CD4-positive, alpha-beta T cell (primary cell): Measurements from ENCODE around the gene MASP2. TPM values are rescaled to one million over a fixed set of nuclear protein-coding genes. Genes with fewer than 3 reads are reported as not detected.

ENCODE experiments used
- ATAC-seq: fragments of 200-7000 bp; cut with Tn5 transposase; one replicate; pipeline ENCODE4 v1.10.0; 2022; ENCODE audit warnings: mild to moderate bottlenecking; ENCODE audit not compliant: poor library complexity
- CTCF ChIA-PET: fragments of 350-600 bp; sonication (Branson Sonifier 250); formaldehyde crosslinking; loops from one replicate; lab custom pipeline; 2021; ENCODE audit warnings: antibody characterized with exemption, inconsistent platforms; lab: Charles Lee
- POLR2A ChIA-PET: fragments of 350-600 bp; sonication (Branson Sonifier 250); formaldehyde crosslinking; loops from one replicate; lab custom pipeline; 2021; ENCODE audit warnings: antibody characterized with exemption, inconsistent platforms; lab: Charles Lee
- DNase-seq, 14 experiments: peaks; one replicate each; pipeline ENCODE4 v3.0.0-alpha.2; 2013 to 2020; ENCODE audit warnings: mixed read lengths in 2 of 14
- H3K27ac ChIP-seq, 2 donors: one replicate each; pipeline versions ENCODE4 v1.5.1 to v1.7.0; 2013; ENCODE audit warnings: low read length in 2 of 2, low read depth in 1 of 2, mild to moderate bottlenecking in 1 of 2
- H3K27me3 ChIP-seq, 2 experiments: 1 replicate in 1 of 2; 2 replicates in 1 of 2; pipeline versions ENCODE4 v1.6.1 to v1.7.0; 2013; ENCODE audit warnings: low read length in 2 of 2, control low read depth in 1 of 2, mild to moderate bottlenecking in 1 of 2, moderate library complexity in 1 of 2; ENCODE audit not compliant: insufficient read depth in 2 of 2, control insufficient read depth in 1 of 2
- H3K36me3 ChIP-seq: one replicate; pipeline ENCODE4 v1.6.1; 2013; ENCODE audit warnings: low read length, control low read depth; ENCODE audit not compliant: insufficient read depth
- H3K4me1 ChIP-seq: one replicate; pipeline ENCODE4 v1.6.1; 2013; ENCODE audit warnings: low read length, control low read depth; ENCODE audit not compliant: insufficient read depth
- H3K4me3 ChIP-seq: one replicate; pipeline ENCODE4 v1.5.1; 2013; ENCODE audit warnings: mild to moderate bottlenecking, low read length, moderate library complexity
- H3K9me3 ChIP-seq, 2 experiments: 1 replicate in 1 of 2; 2 replicates in 1 of 2; pipeline versions ENCODE4 v1.6.1 to v1.7.0; 2013; ENCODE audit warnings: low read length in 2 of 2, mild to moderate bottlenecking in 2 of 2, control low read depth in 1 of 2, moderate library complexity in 1 of 2; ENCODE audit not compliant: control insufficient read depth in 1 of 2, insufficient read depth in 1 of 2
- H3K27ac Mint-ChIP-seq: one replicate; pipeline ENCODE4 v1.8.0; 2020; ENCODE audit warnings: mixed read lengths
- H3K27me3 Mint-ChIP-seq: one replicate; pipeline ENCODE4 v1.8.0; 2021; ENCODE audit warnings: mixed read lengths
- H3K36me3 Mint-ChIP-seq: one replicate; pipeline ENCODE4 v1.8.0; 2021; ENCODE audit warnings: low read depth, mixed read lengths
- H3K4me1 Mint-ChIP-seq: one replicate; pipeline ENCODE4 v1.8.0; 2021; ENCODE audit warnings: low read depth, mixed read lengths
- H3K4me3 Mint-ChIP-seq: one replicate; pipeline ENCODE4 v1.8.0; 2020; ENCODE audit warnings: mild to moderate bottlenecking, mixed read lengths
- H3K9me3 Mint-ChIP-seq: one replicate; pipeline ENCODE4 v1.8.0; 2020; ENCODE audit warnings: mixed read lengths
- CTCF ChIP-seq: fragments of 200-600 bp; IDR thresholded peaks from one replicate; pipeline ENCODE4 v1.8.0; 2022; ENCODE audit warnings: antibody characterized with exemption, mild to moderate bottlenecking
- intact Hi-C, 2 experiments: fragments of 100-400 bp; cut with DNase I in 1 of 2; cut with micrococcal nuclease in 1 of 2; formaldehyde crosslinking; loops; one replicate each; pipeline versions ENCODE4 v1.15.1 to v1.9.0; 2023 to 2025; cut with DNase I, micrococcal nuclease
- total RNA-seq, 174 experiments: library from RNA in 2 of 174; stranded (reverse) in 2 of 174; gene quantifications; one replicate each; pipeline ENCODE4 v1.2.3 and lab custom pipeline; 2021 to 2026

Gene MASP2
- total RNA-seq, 2 experiments from 2014 or later, result 0.27 to 0.53 TPM

GRCh38 chr1:11012260-11013159, 34.5 kb downstream of the MASP2 start, which contains the start of gene TARDBP:
Gene TARDBP, plus strand, starts transcription at chr1:11012654. Its CDS starts 1,074 bp downstream, at chr1:11013728.
- Mint-ChIP-seq H3K27ac (peak within 1 kb of the TSS; percentile 98), H3K9me3 (no peaks in the 10 kb centered on the region), H3K27me3 (no peaks in the 10 kb centered on the region), H3K36me3 (peaks cover 47% of the 10 kb centered on the region), H3K4me3 (peak within 1 kb of the TSS; percentile 94), H3K4me1 (peaks cover 34% of the 10 kb centered on the region)
- Histone ChIP-seq H3K4me1 (peaks cover 44% of the 10 kb centered on the region), H3K27me3 (no peaks in the 10 kb centered on the region), H3K27ac (peak within 1 kb of the TSS; percentile 91 to 99), H3K4me3 (peak within 1 kb of the TSS; percentile 85), H3K9me3 (no peaks in the 10 kb centered on the region), H3K36me3 (peaks cover 42% of the 10 kb centered on the region)
- peak; percentile 85 for ATAC-seq
- peak; percentile 80 to 95 (median 88) for DNase-seq
- no peak for TF ChIP-seq CTCF
- intact Hi-C loops, result loop anchor here in 1 of 2 experiments (2.0 to 10.0 kb wide), 6 partner anchors 48 to 978 kb away; partner anchors contain the start of genes EXOSC10, MTOR, SRM and UBE4B
- ChIA-PET POLR2A (interaction anchor here (0.5 to 2.2 kb wide), 22 partner anchors 9 to 1446 kb away, joined by 3 to 26 read pairs (median 4); partner anchors contain the start of genes AGTRAP, CENPS, CLCN6 and EXOSC10), CTCF (interaction anchor here (0.6 to 1.7 kb wide), 4 partner anchors 25 to 1780 kb away, joined by 3 to 9 read pairs (median 4); partner anchors contain the start of gene CENPS)

- no peak overlapping the region for H3K4me3 Mint-ChIP-seq
- CTCF ChIA-PET, result no interaction called here
Observed at GRCh38 chr1:11000526-11000925, 46.5 kb downstream of the MASP2 start.

DNA sequence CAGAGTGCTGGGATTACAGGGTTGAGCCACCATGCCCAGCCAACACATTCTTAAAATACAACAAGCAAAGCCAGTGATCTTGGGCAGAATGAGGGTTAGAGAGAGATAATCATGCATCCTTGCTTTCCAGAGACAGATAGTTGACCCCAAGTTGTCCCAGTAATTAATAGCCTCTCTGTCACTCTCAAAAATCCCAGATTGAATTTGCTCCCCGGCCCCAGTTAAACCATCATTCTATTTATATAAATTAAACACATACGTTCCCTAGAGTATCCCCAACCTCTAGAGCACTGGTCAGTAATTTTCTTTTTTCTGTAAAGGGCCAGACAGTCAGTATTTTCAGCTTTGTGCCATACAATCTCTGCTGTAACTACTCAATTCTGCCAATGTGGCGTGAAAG, 50.9 kb downstream of the MASP2 start:
- Mint-ChIP-seq H3K4me3 (no peak overlapping the region), H3K9me3 (no peaks in the 10 kb centered on the region), H3K27ac (no peak overlapping the region), H3K36me3 (peaks cover 4% of the 10 kb centered on the region), H3K4me1 (no peaks in the 10 kb centered on the region), H3K27me3 (no peaks in the 10 kb centered on the region)
- H3K27ac ChIP-seq, result no peak overlapping the region
- H3K27me3 ChIP-seq, result no peaks in the 10 kb centered on the region
- no peak overlapping the region for H3K4me3 ChIP-seq
- CTCF ChIA-PET, result no interaction called here
- no peaks in the 10 kb centered on the region for H3K4me1 ChIP-seq
- TF ChIP-seq CTCF, result no peak
- H3K9me3 ChIP-seq, result peaks cover 8 to 9% of the 10 kb centered on the region in 2 experiments
- ATAC-seq (no peak), DNase-seq (no peak)
- POLR2A ChIA-PET, result no interaction called here
- intact Hi-C loops, result no loop called here
- no peaks in the 10 kb centered on the region for H3K36me3 ChIP-seq

More at GRCh38 chr1:11000526-11000925, 46.5 kb downstream of the MASP2 start:
- Histone ChIP-seq H3K9me3 (peaks cover 8 to 9% of the 10 kb centered on the region in 2 experiments), H3K4me3 (no peak overlapping the region), H3K27me3 (no peaks in the 10 kb centered on the region), H3K27ac (no peak overlapping the region), H3K4me1 (no peaks in the 10 kb centered on the region), H3K36me3 (no peaks in the 10 kb centered on the region)
- Mint-ChIP-seq H3K27ac (no peak overlapping the region), H3K4me1 (no peaks in the 10 kb centered on the region), H3K27me3 (no peaks in the 10 kb centered on the region), H3K36me3 (peaks cover 4% of the 10 kb centered on the region), H3K9me3 (no peaks in the 10 kb centered on the region)
- intact Hi-C loops, result no loop called here
- POLR2A ChIA-PET, result no interaction called here
- ATAC-seq, result no peak
- DNase-seq, result no peak
- no peak for TF ChIP-seq CTCF
